Panc1 (cell line): ENCODE results near the gene CSTA. TPM values are rescaled to one million over a fixed set of nuclear protein-coding genes. Genes with fewer than 3 reads are reported as not detected.

Source experiments
- ATAC-seq: fragments of 200-7000 bp; cut with Tn5 transposase; 2 replicates; pipeline ENCODE4 v1.9.1; 2020; ENCODE audit warnings: mild to moderate bottlenecking, moderate library complexity
- BruUV-seq: library from RNA; stranded (reverse); fragments of 400-500 nt; replicated peaks from 2 replicates; lab custom pipeline; 2021; lab: Mats Ljungman, UMichigan
- CTCF ChIA-PET: fragments of 300-600 bp; sonication (Branson Sonifier 250); formaldehyde crosslinking; loops from one replicate; lab custom pipeline; 2022; ENCODE audit warnings: antibody characterized with exemption; lab: Charles Lee
- POLR2A ChIA-PET: fragments of 300-600 bp; sonication (Branson Sonifier 250); formaldehyde crosslinking; loops from one replicate; lab custom pipeline; 2022; ENCODE audit warnings: antibody characterized with exemption; lab: Charles Lee
- DNase-seq: peaks from one replicate; pipeline ENCODE4 v3.0.0-alpha.2; 2010; ENCODE audit warnings: low read depth, low spot score
- H3K27ac ChIP-seq: 2 replicates; pipeline ENCODE4 v1.5.1; 2011; ENCODE audit warnings: mild to moderate bottlenecking, low read length, inconsistent platforms
- H3K27me3 ChIP-seq: fragments of 200-500 bp; sonication (Bioruptor generic); 2 replicates; pipeline ENCODE4 v1.6.0; 2014; ENCODE audit warnings: low read length, inconsistent platforms; ENCODE audit not compliant: control insufficient read depth, insufficient read depth
- H3K36me3 ChIP-seq: fragments of 200-500 bp; sonication (Bioruptor generic); 2 replicates; pipeline ENCODE4 v1.5.1; 2014; ENCODE audit warnings: inconsistent platforms, mild to moderate bottlenecking, low read length, moderate library complexity; ENCODE audit not compliant: control insufficient read depth, insufficient read depth
- H3K4me1 ChIP-seq: 2 replicates; pipeline ENCODE4 v1.5.1; 2011; ENCODE audit warnings: inconsistent platforms, mild to moderate bottlenecking, low read length, moderate library complexity; ENCODE audit not compliant: control insufficient read depth, insufficient read depth
- H3K4me3 ChIP-seq, 2 experiments: 2 replicates each; pipeline ENCODE4 v1.5.1; 2011 to 2012; ENCODE audit warnings: low read depth in 2 of 2, low read length in 2 of 2, mild to moderate bottlenecking in 2 of 2, inconsistent platforms in 1 of 2, moderate library complexity in 1 of 2
- H3K9me3 ChIP-seq: fragments of 200-500 bp; sonication (Bioruptor generic); 2 replicates; pipeline ENCODE4 v1.5.1; 2014; ENCODE audit warnings: low read depth, mild to moderate bottlenecking, inconsistent platforms, low read length, moderate library complexity; ENCODE audit not compliant: control insufficient read depth, insufficient read depth
- POLR2AphosphoS5 ChIP-seq: IDR thresholded peaks from 2 replicates; pipeline ENCODE4 v1.6.1; 2012; ENCODE audit warnings: mild to moderate bottlenecking, low read depth, low read length, moderate library complexity
- SIN3A ChIP-seq: IDR thresholded peaks from 2 replicates; pipeline ENCODE4 v1.6.1; 2012; ENCODE audit warnings: low read depth, mild to moderate bottlenecking, low read length, moderate library complexity, borderline replicate concordance; ENCODE audit not compliant: insufficient read depth
- TCF7L2 ChIP-seq: IDR thresholded peaks from 2 replicates; pipeline ENCODE4 v1.6.1; 2011; ENCODE audit warnings: mild to moderate bottlenecking, low read depth, low read length, inconsistent platforms
- in situ Hi-C: cut with HindIII; loops from 2 replicates; pipeline ENCODE4 v1.10.0; 2016; ENCODE audit warnings: low sequenced_read_pairs, low pct_unique_long_range_greater_than_20kb
- intact Hi-C: fragments of 100-400 bp; cut with micrococcal nuclease; formaldehyde crosslinking; loops from one replicate; pipeline ENCODE4 v1.10.0; 2022; ENCODE audit not compliant: unreplicated experiment
- total RNA-seq: library from RNA; stranded (reverse); gene quantifications from one replicate; pipeline ENCODE4 v1.2.1, GENCODE V29; 2021; ENCODE audit not compliant: unreplicated experiment
- TF ChIP-seq, protein P1 (sequence below), 2 experiments: IDR thresholded peaks; 2 replicates each; pipeline ENCODE4 v1.6.1; 2011 to 2012; ENCODE audit warnings: low read depth in 2 of 2, control low read depth in 1 of 2, low read length in 1 of 2, mild to moderate bottlenecking in 1 of 2, moderate library complexity in 1 of 2; ENCODE audit not compliant: insufficient read depth in 1 of 2
- TF ChIP-seq, protein P2 (sequence below): fragments of 450-650 bp; IDR thresholded peaks from 2 replicates; pipeline ENCODE4 v1.5.1; 2017; ENCODE audit warnings: mild to moderate bottlenecking

Gene CSTA
- total RNA-seq, 1 experiment from 2014 or later, result not detected

DNA sequence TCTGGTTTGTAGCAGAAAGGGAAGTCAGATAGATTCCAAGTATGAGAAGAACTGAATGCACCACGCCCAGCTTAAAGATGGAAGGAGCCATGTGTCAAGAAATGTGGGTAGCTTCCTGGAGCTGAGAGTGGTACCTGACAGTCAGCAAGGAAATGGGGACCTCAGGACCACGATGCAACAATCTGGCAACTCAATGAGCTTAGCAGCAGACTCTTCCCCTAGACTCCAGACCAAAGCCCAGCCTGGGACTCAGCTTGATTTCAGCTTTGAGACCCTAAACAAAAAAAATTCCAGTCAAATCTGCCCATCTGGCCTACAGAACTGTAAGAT lies 33.6 kb downstream of the CSTA start:
- ChIA-PET POLR2A (no interaction called here), CTCF (no interaction called here)
- TF ChIP-seq, protein P1, sequence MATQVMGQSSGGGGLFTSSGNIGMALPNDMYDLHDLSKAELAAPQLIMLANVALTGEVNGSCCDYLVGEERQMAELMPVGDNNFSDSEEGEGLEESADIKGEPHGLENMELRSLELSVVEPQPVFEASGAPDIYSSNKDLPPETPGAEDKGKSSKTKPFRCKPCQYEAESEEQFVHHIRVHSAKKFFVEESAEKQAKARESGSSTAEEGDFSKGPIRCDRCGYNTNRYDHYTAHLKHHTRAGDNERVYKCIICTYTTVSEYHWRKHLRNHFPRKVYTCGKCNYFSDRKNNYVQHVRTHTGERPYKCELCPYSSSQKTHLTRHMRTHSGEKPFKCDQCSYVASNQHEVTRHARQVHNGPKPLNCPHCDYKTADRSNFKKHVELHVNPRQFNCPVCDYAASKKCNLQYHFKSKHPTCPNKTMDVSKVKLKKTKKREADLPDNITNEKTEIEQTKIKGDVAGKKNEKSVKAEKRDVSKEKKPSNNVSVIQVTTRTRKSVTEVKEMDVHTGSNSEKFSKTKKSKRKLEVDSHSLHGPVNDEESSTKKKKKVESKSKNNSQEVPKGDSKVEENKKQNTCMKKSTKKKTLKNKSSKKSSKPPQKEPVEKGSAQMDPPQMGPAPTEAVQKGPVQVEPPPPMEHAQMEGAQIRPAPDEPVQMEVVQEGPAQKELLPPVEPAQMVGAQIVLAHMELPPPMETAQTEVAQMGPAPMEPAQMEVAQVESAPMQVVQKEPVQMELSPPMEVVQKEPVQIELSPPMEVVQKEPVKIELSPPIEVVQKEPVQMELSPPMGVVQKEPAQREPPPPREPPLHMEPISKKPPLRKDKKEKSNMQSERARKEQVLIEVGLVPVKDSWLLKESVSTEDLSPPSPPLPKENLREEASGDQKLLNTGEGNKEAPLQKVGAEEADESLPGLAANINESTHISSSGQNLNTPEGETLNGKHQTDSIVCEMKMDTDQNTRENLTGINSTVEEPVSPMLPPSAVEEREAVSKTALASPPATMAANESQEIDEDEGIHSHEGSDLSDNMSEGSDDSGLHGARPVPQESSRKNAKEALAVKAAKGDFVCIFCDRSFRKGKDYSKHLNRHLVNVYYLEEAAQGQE (IDR thresholded peaks at IDR 0.05; ENCODE audit: insufficient read depth in 1 of 2, low read depth in 2 of 2, low read length in 1 of 2), result no peak
- TF ChIP-seq, protein P2, sequence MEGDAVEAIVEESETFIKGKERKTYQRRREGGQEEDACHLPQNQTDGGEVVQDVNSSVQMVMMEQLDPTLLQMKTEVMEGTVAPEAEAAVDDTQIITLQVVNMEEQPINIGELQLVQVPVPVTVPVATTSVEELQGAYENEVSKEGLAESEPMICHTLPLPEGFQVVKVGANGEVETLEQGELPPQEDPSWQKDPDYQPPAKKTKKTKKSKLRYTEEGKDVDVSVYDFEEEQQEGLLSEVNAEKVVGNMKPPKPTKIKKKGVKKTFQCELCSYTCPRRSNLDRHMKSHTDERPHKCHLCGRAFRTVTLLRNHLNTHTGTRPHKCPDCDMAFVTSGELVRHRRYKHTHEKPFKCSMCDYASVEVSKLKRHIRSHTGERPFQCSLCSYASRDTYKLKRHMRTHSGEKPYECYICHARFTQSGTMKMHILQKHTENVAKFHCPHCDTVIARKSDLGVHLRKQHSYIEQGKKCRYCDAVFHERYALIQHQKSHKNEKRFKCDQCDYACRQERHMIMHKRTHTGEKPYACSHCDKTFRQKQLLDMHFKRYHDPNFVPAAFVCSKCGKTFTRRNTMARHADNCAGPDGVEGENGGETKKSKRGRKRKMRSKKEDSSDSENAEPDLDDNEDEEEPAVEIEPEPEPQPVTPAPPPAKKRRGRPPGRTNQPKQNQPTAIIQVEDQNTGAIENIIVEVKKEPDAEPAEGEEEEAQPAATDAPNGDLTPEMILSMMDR, result no peak
- TF ChIP-seq TCF7L2 (no peak), SIN3A (no peak), POLR2AphosphoS5 (no peak)
- ATAC-seq, result no peak
- DNase-seq, result no peak
- BruUV-seq, result no TSS peak
- Histone ChIP-seq H3K27me3 (no peaks in the 10 kb centered on the region), H3K36me3 (peaks cover 13% of the 10 kb centered on the region), H3K4me3 (no peak overlapping the region), H3K4me1 (peaks cover 10% of the 10 kb centered on the region; the same call in 1 of the 2 replicates), H3K9me3 (no peaks in the 10 kb centered on the region), H3K27ac (no peak overlapping the region)
- intact Hi-C loops (no loop called here), in situ Hi-C loops (no loop called here)

DNA sequence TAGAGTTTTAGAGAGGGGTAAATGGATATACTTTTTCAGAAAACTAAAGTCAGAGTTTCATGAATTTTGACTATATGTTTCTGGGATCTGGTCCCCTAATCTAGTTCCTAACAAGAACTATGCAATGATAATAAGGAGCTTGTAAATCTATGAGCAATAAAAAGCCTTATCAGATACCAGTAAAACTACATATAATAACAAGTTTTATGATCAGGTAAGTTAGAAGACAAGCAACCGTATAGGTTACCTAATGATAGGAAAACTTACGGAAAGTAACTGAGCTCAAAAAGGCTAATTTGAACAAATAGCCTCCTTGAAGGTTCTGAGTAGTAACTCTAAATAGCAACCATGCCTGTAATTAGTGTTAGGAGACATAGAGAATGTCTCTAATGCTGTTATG lies 37.0 kb downstream of the CSTA start:
- no peak for TF ChIP-seq TCF7L2
- TF ChIP-seq, protein P2, result no peak
- TF ChIP-seq, protein P1 (IDR thresholded peaks at IDR 0.05; ENCODE audit: insufficient read depth in 1 of 2, low read depth in 2 of 2, low read length in 1 of 2), result no peak
- TF ChIP-seq SIN3A, result no peak
- TF ChIP-seq POLR2AphosphoS5, result no peak
- Histone ChIP-seq H3K4me1 (peaks cover 31% of the 10 kb centered on the region), H3K27me3 (no peaks in the 10 kb centered on the region), H3K36me3 (peaks cover 13% of the 10 kb centered on the region), H3K4me3 (no peak overlapping the region), H3K27ac (no peak overlapping the region), H3K9me3 (no peaks in the 10 kb centered on the region)
- in situ Hi-C loops (no loop called here), intact Hi-C loops (loop anchor here (10.0 kb wide), 1 partner anchor 817 kb away; the partner anchor contains the start of gene POLQ)
- no peak for DNase-seq
- POLR2A ChIA-PET, result no interaction called here
- no peak for ATAC-seq
- CTCF ChIA-PET, result no interaction called here
- BruUV-seq, result no TSS peak
